Measurements from ENCODE around the gene S100P.

- TF ChIP-seq EZH2 (IDR thresholded peaks at IDR 0.05; ENCODE audit: insufficient read depth, poor library complexity, severe bottlenecking) (no peak), EZH2phosphoT487 (IDR thresholded peaks at IDR 0.05; ENCODE audit: insufficient read depth, low read depth) (no peak)
These were observed 23.4 kb downstream of the S100P start for GRCh38 chr4:6716958-6717655.

Measured in GM23248 (cell line).